Measurements from ENCODE around the gene PPFIBP1. TPM values are rescaled to one million over a fixed set of nuclear protein-coding genes. Genes with fewer than 3 reads are reported as not detected.

Gene PPFIBP1
- polyA plus RNA-seq, 1 donor (not counting 4 experiments of a cell fraction or from before 2014, with no cell fraction given) = 83.5 TPM

DNA sequence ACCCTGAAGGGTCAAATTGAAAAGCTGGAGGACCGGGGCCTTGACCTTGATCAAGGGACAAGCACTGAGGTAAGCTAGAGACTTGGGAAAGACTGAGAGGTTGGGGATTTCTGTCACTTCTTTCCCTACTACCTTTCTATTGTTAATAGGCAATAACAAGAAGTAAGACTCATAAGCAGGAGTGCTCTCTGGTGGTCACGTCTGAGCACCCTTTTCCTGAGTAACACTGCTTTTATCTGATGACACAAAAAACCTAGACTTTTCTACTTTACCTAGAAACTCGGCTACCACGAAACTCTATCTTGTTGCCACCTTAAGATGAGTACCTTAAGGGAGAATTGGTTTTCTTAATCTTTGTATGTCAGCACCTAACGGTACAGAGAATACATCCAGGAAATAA lies 35.5 kb upstream of the PPFIBP1 start:
- H4K20me1 ChIP-seq (ENCODE audit: control insufficient read depth, extremely low read depth, insufficient read depth, low read length) = no peaks in the 10 kb centered on the region
- no peak for DNase-seq (ENCODE audit: low read depth, low spot score)
- no peaks in the 10 kb centered on the region for H3K9me1 ChIP-seq (ENCODE audit: control insufficient read depth, extremely low read depth, insufficient read depth, low read length)
- TF ChIP-seq, protein P1, sequence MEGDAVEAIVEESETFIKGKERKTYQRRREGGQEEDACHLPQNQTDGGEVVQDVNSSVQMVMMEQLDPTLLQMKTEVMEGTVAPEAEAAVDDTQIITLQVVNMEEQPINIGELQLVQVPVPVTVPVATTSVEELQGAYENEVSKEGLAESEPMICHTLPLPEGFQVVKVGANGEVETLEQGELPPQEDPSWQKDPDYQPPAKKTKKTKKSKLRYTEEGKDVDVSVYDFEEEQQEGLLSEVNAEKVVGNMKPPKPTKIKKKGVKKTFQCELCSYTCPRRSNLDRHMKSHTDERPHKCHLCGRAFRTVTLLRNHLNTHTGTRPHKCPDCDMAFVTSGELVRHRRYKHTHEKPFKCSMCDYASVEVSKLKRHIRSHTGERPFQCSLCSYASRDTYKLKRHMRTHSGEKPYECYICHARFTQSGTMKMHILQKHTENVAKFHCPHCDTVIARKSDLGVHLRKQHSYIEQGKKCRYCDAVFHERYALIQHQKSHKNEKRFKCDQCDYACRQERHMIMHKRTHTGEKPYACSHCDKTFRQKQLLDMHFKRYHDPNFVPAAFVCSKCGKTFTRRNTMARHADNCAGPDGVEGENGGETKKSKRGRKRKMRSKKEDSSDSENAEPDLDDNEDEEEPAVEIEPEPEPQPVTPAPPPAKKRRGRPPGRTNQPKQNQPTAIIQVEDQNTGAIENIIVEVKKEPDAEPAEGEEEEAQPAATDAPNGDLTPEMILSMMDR (optimal IDR thresholded peaks at IDR 0.05 in 1 of 3, IDR thresholded peaks at IDR 0.05 in 1 of 3, conservative IDR thresholded peaks at IDR 0.05 in 1 of 3; ENCODE audit: extremely low read depth in 1 of 3, insufficient read depth in 2 of 3, low read length in 3 of 3) = peak in 1 of 3 experiments; percentile 18
- TF ChIP-seq EZH2 (IDR thresholded peaks at IDR 0.05; ENCODE audit: low read length) = no peak
- peak; percentile 57 for FAIRE-seq
- no peak overlapping the region for H3K9ac ChIP-seq (ENCODE audit: control insufficient read depth, extremely low read depth, insufficient read depth, low read length)
- H3K27me3 ChIP-seq (ENCODE audit: control insufficient read depth, extremely low read depth, insufficient read depth, low read length) = no peaks in the 10 kb centered on the region
- no peak overlapping the region for H2AFZ ChIP-seq (ENCODE audit: control insufficient read depth, low read length)
- no peak overlapping the region for H3K27ac ChIP-seq (ENCODE audit: control insufficient read depth, insufficient read depth, low read length)
- no peaks in the 10 kb centered on the region for H3K9me3 ChIP-seq (ENCODE audit: control insufficient read depth, low read depth, low read length)
- H3K36me3 ChIP-seq (ENCODE audit: control insufficient read depth in 2 of 2, extremely low read depth in 1 of 2, insufficient read depth in 2 of 2, low read length in 2 of 2) = no peaks in the 10 kb centered on the region
- dilution Hi-C loops (cut with MboI; ENCODE audit: extremely low pct_ligation_motif_present, low sequenced_read_pairs) = no loop called here
- H3K4me2 ChIP-seq (ENCODE audit: control insufficient read depth, extremely low read depth, insufficient read depth, low read depth, low read length) = no peak overlapping the region
- no peak overlapping the region for H3K4me3 ChIP-seq (ENCODE audit: control insufficient read depth in 2 of 3, extremely low read depth in 1 of 3, insufficient read depth in 2 of 3, low read depth in 1 of 3, low read length in 3 of 3)
- peaks cover 3% of the 10 kb centered on the region for H3K4me1 ChIP-seq (ENCODE audit: control insufficient read depth, extremely low read depth, insufficient read depth, low read length)
- H3K79me2 ChIP-seq (ENCODE audit: control insufficient read depth, insufficient read depth, low read length) = no peaks in the 10 kb centered on the region

DNA sequence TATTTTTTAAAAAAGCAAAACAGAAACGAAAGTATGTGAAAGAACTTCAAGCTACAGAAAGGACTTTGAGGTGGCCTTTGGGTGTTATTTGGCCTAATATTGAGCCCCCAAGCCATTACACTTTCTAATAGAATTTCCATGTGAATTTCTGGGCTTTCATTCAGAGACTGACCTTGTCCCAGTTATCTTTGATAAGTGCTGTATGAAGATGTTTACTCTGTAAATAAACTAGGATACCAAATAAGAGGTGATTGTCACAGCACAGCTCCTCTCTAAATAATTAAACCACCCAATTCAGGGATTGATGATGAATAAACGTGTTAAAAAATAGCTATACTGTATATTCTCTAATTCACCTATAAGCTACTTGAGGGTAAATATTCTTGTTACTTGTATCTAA lies 32.8 kb upstream of the PPFIBP1 start:
- dilution Hi-C loops (cut with MboI; ENCODE audit: extremely low pct_ligation_motif_present, low sequenced_read_pairs) = no loop called here
- no peak overlapping the region for H2AFZ ChIP-seq (ENCODE audit: control insufficient read depth, low read length)
- FAIRE-seq = no peak

More for the DNA sequence above, 32.8 kb upstream of the PPFIBP1 start:
- Histone ChIP-seq H3K4me1 (ENCODE audit: control insufficient read depth, extremely low read depth, insufficient read depth, low read length) (peaks cover 5% of the 10 kb centered on the region), H3K79me2 (ENCODE audit: control insufficient read depth, insufficient read depth, low read length) (no peaks in the 10 kb centered on the region), H3K36me3 (ENCODE audit: control insufficient read depth in 2 of 2, extremely low read depth in 1 of 2, insufficient read depth in 2 of 2, low read length in 2 of 2) (no peaks in the 10 kb centered on the region), H3K4me3 (ENCODE audit: control insufficient read depth in 2 of 3, extremely low read depth in 1 of 3, insufficient read depth in 2 of 3, low read depth in 1 of 3, low read length in 3 of 3) (no peak overlapping the region), H3K9ac (ENCODE audit: control insufficient read depth, extremely low read depth, insufficient read depth, low read length) (no peak overlapping the region), H3K9me1 (ENCODE audit: control insufficient read depth, extremely low read depth, insufficient read depth, low read length) (no peaks in the 10 kb centered on the region), H4K20me1 (ENCODE audit: control insufficient read depth, extremely low read depth, insufficient read depth, low read length) (no peaks in the 10 kb centered on the region), H3K27ac (ENCODE audit: control insufficient read depth, insufficient read depth, low read length) (no peak overlapping the region), H3K9me3 (ENCODE audit: control insufficient read depth, low read depth, low read length) (no peaks in the 10 kb centered on the region), H3K4me2 (ENCODE audit: control insufficient read depth, extremely low read depth, insufficient read depth, low read depth, low read length) (no peak overlapping the region), H3K27me3 (ENCODE audit: control insufficient read depth, extremely low read depth, insufficient read depth, low read length) (no peaks in the 10 kb centered on the region)
- no peak for TF ChIP-seq EZH2 (IDR thresholded peaks at IDR 0.05; ENCODE audit: low read length)
- TF ChIP-seq, protein P1 (optimal IDR thresholded peaks at IDR 0.05 in 1 of 3, IDR thresholded peaks at IDR 0.05 in 1 of 3, conservative IDR thresholded peaks at IDR 0.05 in 1 of 3; ENCODE audit: extremely low read depth in 1 of 3, insufficient read depth in 2 of 3, low read length in 3 of 3) = no peak
- DNase-seq (ENCODE audit: low read depth, low spot score) = no peak
